Measurements from ENCODE around the gene FCER2.

- TF ChIP-seq CTCF (IDR thresholded peaks at IDR 0.05; ENCODE audit: low read depth, low read length, poor library complexity, severe bottlenecking): no peak
- no peak for TF ChIP-seq EZH2phosphoT487 (IDR thresholded peaks at IDR 0.05; ENCODE audit: borderline replicate concordance, low read length)
Observed at GRCh38 chr19:7730286-7731217, 28.6 kb upstream of the FCER2 start.
